ENCODE results near the gene ADRA2B.

DNA sequence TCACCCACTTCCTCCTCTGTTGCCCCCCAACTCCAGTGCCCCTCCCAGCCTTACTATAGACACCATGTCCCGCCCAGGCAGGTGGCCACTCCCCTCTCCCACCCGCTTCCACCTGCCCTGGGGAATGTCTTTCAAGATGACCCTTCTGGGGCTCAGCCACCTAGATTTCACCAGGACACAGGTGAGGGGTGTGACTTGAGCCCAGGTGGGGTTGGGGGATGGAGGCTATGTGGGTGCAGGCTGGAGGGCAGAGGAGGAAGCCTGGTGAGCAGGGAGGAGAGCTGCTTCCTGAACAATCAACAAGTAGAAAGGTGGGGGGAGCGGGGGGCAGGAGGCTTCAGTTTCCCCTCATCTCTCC lies 8.7 kb downstream of the ADRA2B start:
- TF ChIP-seq, protein P1, sequence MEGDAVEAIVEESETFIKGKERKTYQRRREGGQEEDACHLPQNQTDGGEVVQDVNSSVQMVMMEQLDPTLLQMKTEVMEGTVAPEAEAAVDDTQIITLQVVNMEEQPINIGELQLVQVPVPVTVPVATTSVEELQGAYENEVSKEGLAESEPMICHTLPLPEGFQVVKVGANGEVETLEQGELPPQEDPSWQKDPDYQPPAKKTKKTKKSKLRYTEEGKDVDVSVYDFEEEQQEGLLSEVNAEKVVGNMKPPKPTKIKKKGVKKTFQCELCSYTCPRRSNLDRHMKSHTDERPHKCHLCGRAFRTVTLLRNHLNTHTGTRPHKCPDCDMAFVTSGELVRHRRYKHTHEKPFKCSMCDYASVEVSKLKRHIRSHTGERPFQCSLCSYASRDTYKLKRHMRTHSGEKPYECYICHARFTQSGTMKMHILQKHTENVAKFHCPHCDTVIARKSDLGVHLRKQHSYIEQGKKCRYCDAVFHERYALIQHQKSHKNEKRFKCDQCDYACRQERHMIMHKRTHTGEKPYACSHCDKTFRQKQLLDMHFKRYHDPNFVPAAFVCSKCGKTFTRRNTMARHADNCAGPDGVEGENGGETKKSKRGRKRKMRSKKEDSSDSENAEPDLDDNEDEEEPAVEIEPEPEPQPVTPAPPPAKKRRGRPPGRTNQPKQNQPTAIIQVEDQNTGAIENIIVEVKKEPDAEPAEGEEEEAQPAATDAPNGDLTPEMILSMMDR (IDR thresholded peaks at IDR 0.05) = no peak
- TF ChIP-seq POLR2A (IDR thresholded peaks at IDR 0.05) (no peak), EP300 (IDR thresholded peaks at IDR 0.05) (no peak), POLR2AphosphoS5 (IDR thresholded peaks at IDR 0.05) (no peak)

Data from gastroesophageal sphincter (tissue), 3 donors.